K562 (cell line): ENCODE results near the gene PRDM15. TPM values are rescaled to one million over a fixed set of nuclear protein-coding genes. Genes with fewer than 3 reads are reported as not detected.
A peak's percentile ranks its signal among the peaks of the same experiment; 100 is the strongest.

ENCODE experiments used
- ARID3B ChIP-seq: fragments of 250-450 bp; sonication (Bioruptor Pico); IDR thresholded peaks from 2 replicates; pipeline ENCODE4 v1.4.0; 2020; ENCODE audit warnings: borderline replicate concordance
- ATF1 ChIP-seq, 2 experiments: fragments of 450-650 bp in 1 of 2; IDR thresholded peaks; 2 replicates each; pipeline ENCODE4 v1.6.1; 2016; ENCODE audit warnings: missing compliant biosample characterization in 1 of 2, missing genetic modification characterization in 1 of 2
- E2F4 ChIP-seq: sonication (generic); formaldehyde crosslinking; IDR thresholded peaks from 2 replicates; pipeline ENCODE4 v1.8.0; 2022; ENCODE audit warnings: mild to moderate bottlenecking, low read depth, missing genetic modification reagents
- HDAC1 ChIP-seq, 2 experiments: fragments of 450-650 bp; IDR thresholded peaks; 2 replicates each; pipeline ENCODE4 v1.6.1; 2016 to 2017; ENCODE audit warnings: inconsistent platforms in 1 of 2, mild to moderate bottlenecking in 1 of 2, moderate library complexity in 1 of 2
- HNRNPUL1 ChIP-seq: fragments of 200-400 bp; formaldehyde crosslinking; IDR thresholded peaks from 2 replicates; pipeline ENCODE4 v1.6.1; 2017; ENCODE audit warnings: low read length
- KAT2B ChIP-seq: IDR thresholded peaks from one replicate; pipeline ENCODE4 v1.6.1; 2012; ENCODE audit warnings: low read depth, mild to moderate bottlenecking, control low read depth, inconsistent platforms, low read length, moderate library complexity
- MXD1 ChIP-seq: fragments of 250-450 bp; sonication (Bioruptor Pico); IDR thresholded peaks from 2 replicates; pipeline ENCODE4 v1.8.0; 2021; ENCODE audit warnings: borderline replicate concordance, mild to moderate bottlenecking, moderate library complexity; ENCODE audit not compliant: poor library complexity, severe bottlenecking
- MXI1 ChIP-seq: IDR thresholded peaks from 2 replicates; pipeline ENCODE4 v1.6.1; 2011; ENCODE audit warnings: low read depth, mild to moderate bottlenecking, improper control_type of control experiment, low read length
- PCBP2 ChIP-seq: fragments of 200-400 bp; formaldehyde crosslinking; IDR thresholded peaks from 2 replicates; pipeline ENCODE4 v1.6.1; 2018; ENCODE audit warnings: low read length, low read depth, mild to moderate bottlenecking, moderate library complexity; ENCODE audit not compliant: poor library complexity, severe bottlenecking
- SMAD3 ChIP-seq: fragments of 450-650 bp; formaldehyde crosslinking; conservative IDR thresholded peaks from 2 replicates; pipeline ENCODE4 v1.4.0; 2020; ENCODE audit warnings: mild to moderate bottlenecking
- SP1 ChIP-seq: sonication (generic); formaldehyde crosslinking; IDR thresholded peaks from 2 replicates; pipeline ENCODE4 v1.8.1; 2022; ENCODE audit warnings: mild to moderate bottlenecking, missing genetic modification reagents
- SRSF7 ChIP-seq: fragments of 200-400 bp; formaldehyde crosslinking; optimal IDR thresholded peaks from 2 replicates; pipeline ENCODE3; 2017; ENCODE audit warnings: mild to moderate bottlenecking, low read depth, low read length
- TAL1 ChIP-seq: fragments of 450-650 bp; IDR thresholded peaks from 2 replicates; pipeline ENCODE4 v1.6.1; 2016; ENCODE audit warnings: mild to moderate bottlenecking
- TEAD1 ChIP-seq, 2 experiments: fragments of 450-650 bp in 1 of 2; sonication (generic) in 1 of 2; formaldehyde crosslinking; IDR thresholded peaks; 2 replicates each; pipeline versions ENCODE4 v1.4.0 to v1.8.0; 2020 to 2022; ENCODE audit warnings: mild to moderate bottlenecking in 2 of 2, missing genetic modification reagents in 1 of 2
- TSC22D4 ChIP-seq: fragments of 450-650 bp; IDR thresholded peaks from 2 replicates; pipeline ENCODE4 v1.6.1; 2016; ENCODE audit warnings: missing genetic modification characterization, missing biosample characterization, control low read depth
- ZBTB12 ChIP-seq: fragments of 250-450 bp; sonication (Bioruptor Pico); IDR thresholded peaks from 2 replicates; pipeline ENCODE4 v1.4.0; 2020
- ZNF212 ChIP-seq: fragments of 450-650 bp; formaldehyde crosslinking; IDR thresholded peaks from 2 replicates; pipeline ENCODE4 v1.4.0; 2020; ENCODE audit warnings: mild to moderate bottlenecking
- ZNF592 ChIP-seq: fragments of 450-650 bp; IDR thresholded peaks from 2 replicates; pipeline ENCODE4 v1.6.1; 2017; ENCODE audit warnings: antibody characterized with exemption, mild to moderate bottlenecking
- polyA plus RNA-seq, 8 experiments: library from polyadenylated mRNA; depleted of rRNA in 4 of 8; stranded (reverse) in 5 of 8; unstranded in 3 of 8; fragments of >200 nt; fragmentation: Nextera tagmentation in 2 of 8; fragmentation: Illumina TruSeq in 1 of 8; extraction: Ambion mirVana in 2 of 8; extraction: Trizol in 1 of 8; gene quantifications; 2 replicates each; pipeline versions ENCODE4 v1.2.1 to v1.2.3, GENCODE V29; 2011 to 2014; ENCODE audit warnings: inconsistent platforms in 1 of 8, missing spikeins in 1 of 8
- total RNA-seq, 7 experiments: library from RNA; depleted of rRNA in 6 of 7; stranded (reverse); fragments of >200 nt in 6 of 7; fragmentation: Illumina TruSeq in 2 of 7; extraction: Trizol in 2 of 7; gene quantifications; 2 replicates each; pipeline versions ENCODE4 v1.2.1 to v1.2.3, GENCODE V29; 2011 to 2021; ENCODE audit warnings: low replicate concordance in 1 of 7

The PRDM15 gene
- total and polyA plus RNA-seq, 9 of the 15 experiments (the other 6 are each of a cell fraction or from before 2014, with no cell fraction given) = 0.93 to 9.2 (median 6.2) TPM

- TF ChIP-seq ATF1 (CRISPR knock-in tag; IDR thresholded peaks at IDR 0.05) (no peak), ATF1 (tag; IDR thresholded peaks at IDR 0.05) (peak; percentile 45; the same call in 1 of the 2 replicates), SMAD3 (CRISPR knock-in tag) (no peak), HDAC1 (IDR thresholded peaks at IDR 0.05) (peak in 1 of 2 experiments; percentile 52; a peak in 2 of 4 replicates), ZBTB12 (CRISPR knock-in tag) (no peak), SRSF7 (no peak), SP1 (peak; percentile 26; the same call in 1 of the 2 replicates), PCBP2 (no peak), MXD1 (CRISPR knock-in tag) (no peak), TSC22D4 (tag) (no peak), ZNF212 (no peak), KAT2B (no peak), HNRNPUL1 (no peak), TAL1 (no peak), ZNF592 (no peak; the same call in 1 of the 2 replicates), TEAD1 (CRISPR knock-in tag; IDR thresholded peaks at IDR 0.05) (no peak), MXI1 (no peak), ARID3B (CRISPR knock-in tag) (no peak), E2F4 (no peak)
Observed at GRCh38 chr21:41877901-41878830, 978 bp downstream of the PRDM15 start (continued).
